Activated CD8-positive, alpha-beta memory T cell treated with anti-CD3 and anti-CD28 coated beads, Interleukin-2, amount 50 U/mL, for 48 hours (primary cell): ENCODE results near the gene RBM39.
A peak's percentile ranks its signal among the peaks of the same experiment; 100 is the strongest.

Experiments used
- DNase-seq: peaks from one replicate; pipeline ENCODE4 v3.0.0-alpha.2; 2020

Gene RBM39

GRCh38 chr20:35704514-35705261 is 37.4 kb downstream of the RBM39 start:
- peak; percentile 30 for DNase-seq

GRCh38 chr20:35702824-35703695 is 39.0 kb downstream of the RBM39 start:
- peak; percentile 35 for DNase-seq

GRCh38 chr20:35702051-35702823 is 39.8 kb downstream of the RBM39 start:
- peak; percentile 63 for DNase-seq

- DNase-seq, result peak; percentile 57
These were observed 41.4 kb downstream of the RBM39 start for GRCh38 chr20:35700625-35701148.

- peak; percentile 29 for DNase-seq
These were observed 42.0 kb downstream of the RBM39 start for GRCh38 chr20:35699957-35700624.

- DNase-seq, result peak; percentile 94
These were observed 42.7 kb downstream of the RBM39 start, which contains the start of the genes NFS1 and ROMO1 for GRCh38 chr20:35699127-35699956. TSS of gene NFS1 (minus strand) at chr20:35699352. CDS start at chr20:35699288, 64 bp downstream. TSS of gene ROMO1 (plus strand) at chr20:35699405. CDS start at chr20:35699633, 228 bp downstream.

GRCh38 chr20:35698298-35699126 is 43.5 kb downstream of the RBM39 start:
- peak; percentile 61 for DNase-seq

GRCh38 chr20:35697696-35698297 is 44.3 kb downstream of the RBM39 start:
- DNase-seq, result peak; percentile 45

GRCh38 chr20:35695978-35696377 is 46.1 kb downstream of the RBM39 start:
- peak; percentile 38 for DNase-seq

- no peak for DNase-seq
These were observed 46.8 kb downstream of the RBM39 start for GRCh38 chr20:35695245-35695749.

GRCh38 chr20:35690265-35690664 is 51.8 kb downstream of the RBM39 start:
- peak; percentile 38 for DNase-seq

GRCh38 chr20:35686872-35687271 is 55.2 kb downstream of the RBM39 start:
- peak; percentile 52 for DNase-seq

- peak; percentile 17 for DNase-seq
These were observed 56.7 kb downstream of the RBM39 start for GRCh38 chr20:35685368-35685767.

GRCh38 chr20:35681960-35682359 is 60.1 kb downstream of the RBM39 start:
- DNase-seq, result no peak

GRCh38 chr20:35680452-35681183 is 61.4 kb downstream of the RBM39 start:
- DNase-seq, result no peak

GRCh38 chr20:35674921-35675320 is 67.1 kb downstream of the RBM39 start:
- no peak for DNase-seq

- peak; percentile 34 for DNase-seq
These were observed 68.2 kb downstream of the RBM39 start for GRCh38 chr20:35673884-35674283.

- no peak for DNase-seq
These were observed 72.4 kb downstream of the RBM39 start for GRCh38 chr20:35669681-35670080.

- peak; percentile 30 for DNase-seq
These were observed 72.8 kb downstream of the RBM39 start for GRCh38 chr20:35669221-35669620.
